Mucosa of descending colon (tissue), 3 donors: ENCODE results near the gene TEC. TPM values are rescaled to one million over a fixed set of nuclear protein-coding genes. Genes with fewer than 3 reads are reported as not detected.

ENCODE experiments used
- ATAC-seq: fragments of 200-7000 bp; cut with Tn5 transposase; one replicate; pipeline ENCODE4 v1.9.1; 2020; ENCODE audit warnings: mild to moderate bottlenecking, moderate library complexity
- DNase-seq, 3 donors: peaks; one replicate each; pipeline ENCODE4 v3.0.0-alpha.2; 2020
- H3K36me3 ChIP-seq: fragments of 200-600 bp; one replicate; pipeline ENCODE4 v1.8.0; 2021; ENCODE audit warnings: low read depth, mild to moderate bottlenecking
- H3K4me1 ChIP-seq: fragments of 200-600 bp; one replicate; pipeline ENCODE4 v1.8.0; 2021; ENCODE audit warnings: low read depth, mild to moderate bottlenecking
- H3K4me3 ChIP-seq: fragments of 200-600 bp; one replicate; pipeline ENCODE4 v1.8.0; 2021; ENCODE audit warnings: mild to moderate bottlenecking
- H3K9me3 ChIP-seq: fragments of 200-600 bp; one replicate; pipeline ENCODE4 v1.8.0; 2021; ENCODE audit warnings: mild to moderate bottlenecking
- CTCF ChIP-seq: fragments of 200-600 bp; IDR thresholded peaks from one replicate; pipeline ENCODE4 v1.8.0; 2022; ENCODE audit warnings: antibody characterized with exemption, mild to moderate bottlenecking
- intact Hi-C, 2 donors: fragments of 100-400 bp; cut with DNase I in 1 of 2; cut with micrococcal nuclease in 1 of 2; formaldehyde crosslinking; loops; one replicate each; pipeline versions ENCODE4 v1.11.0 to v1.11.1; 2022; cut with DNase I, micrococcal nuclease
- total RNA-seq, 3 donors: library from RNA; stranded (reverse); fragmentation: NEBNext Ultra II Directional in 2 of 3; extraction: Animal tissue kit (Norgen Biotek cat#: 25700) in 2 of 3; gene quantifications; one replicate each; pipeline versions ENCODE4 v1.2.1 to v1.2.4, GENCODE V29; 2021 to 2023
- donor health status: DM: no; HTN: no; CAD: no; lungs with moderate emphysema.
- donor health status: DM: no; HTN: no; CAD: no.
- donor health status: DM: no; HTN: yes; CAD: no.

TEC gene
- total RNA-seq, 3 donors from 2014 or later, result 3.4 to 4.0 (median 3.8) TPM

GRCh38 chr4:48175806-48176205 lies 93.8 kb downstream of the TEC start:
- no peaks in the 10 kb centered on the region for H3K36me3 ChIP-seq
- DNase-seq, result no peak
- TF ChIP-seq CTCF, result no peak
- intact Hi-C loops, result no loop called here
- ATAC-seq, result no peak
- H3K4me3 ChIP-seq, result no peak overlapping the region
- H3K4me1 ChIP-seq, result no peaks in the 10 kb centered on the region
- H3K9me3 ChIP-seq, result no peaks in the 10 kb centered on the region

GRCh38 chr4:48175328-48175727 lies 94.3 kb downstream of the TEC start:
- TF ChIP-seq CTCF, result no peak
- DNase-seq (no peak), ATAC-seq (no peak)
- H3K4me3 ChIP-seq, result no peak overlapping the region
- intact Hi-C loops, result no loop called here
- no peaks in the 10 kb centered on the region for H3K9me3 ChIP-seq
- no peaks in the 10 kb centered on the region for H3K36me3 ChIP-seq
- H3K4me1 ChIP-seq, result no peaks in the 10 kb centered on the region

- Histone ChIP-seq H3K4me3 (no peak overlapping the region), H3K9me3 (no peaks in the 10 kb centered on the region), H3K4me1 (no peaks in the 10 kb centered on the region), H3K36me3 (no peaks in the 10 kb centered on the region)
- intact Hi-C loops, result no loop called here
- ATAC-seq, result no peak
- no peak for DNase-seq
- no peak for TF ChIP-seq CTCF
Measured at GRCh38 chr4:48173056-48173991, 96.3 kb downstream of the TEC start.

GRCh38 chr4:48172651-48173050 lies 97.0 kb downstream of the TEC start:
- Histone ChIP-seq H3K9me3 (no peaks in the 10 kb centered on the region), H3K4me1 (no peaks in the 10 kb centered on the region), H3K36me3 (no peaks in the 10 kb centered on the region), H3K4me3 (no peak overlapping the region)
- intact Hi-C loops, result no loop called here
- no peak for TF ChIP-seq CTCF
- ATAC-seq (no peak), DNase-seq (no peak)

- no peak overlapping the region for H3K4me3 ChIP-seq
- intact Hi-C loops, result no loop called here
- DNase-seq (no peak), ATAC-seq (no peak)
- H3K4me1 ChIP-seq, result no peaks in the 10 kb centered on the region
- H3K36me3 ChIP-seq, result no peaks in the 10 kb centered on the region
- TF ChIP-seq CTCF, result no peak
- no peaks in the 10 kb centered on the region for H3K9me3 ChIP-seq
Measured at GRCh38 chr4:48169636-48170035, 100.0 kb downstream of the TEC start.
